K562 (cell line): ENCODE data around the gene EZH1. TPM values are rescaled to one million over a fixed set of nuclear protein-coding genes. Genes with fewer than 3 reads are reported as not detected.

Experiments
- ATF7 ChIP-seq: fragments of 450-650 bp; IDR thresholded peaks from 2 replicates; pipeline ENCODE4 v1.7.1; 2014; ENCODE audit warnings: mild to moderate bottlenecking, moderate library complexity
- GTF2B ChIP-seq: IDR thresholded peaks from 2 replicates; pipeline ENCODE4 v1.6.1; 2011; ENCODE audit not compliant: insufficient read length; ENCODE audit errors: extremely low read depth
- HDAC3 ChIP-seq: fragments of 450-650 bp; IDR thresholded peaks from 2 replicates; pipeline ENCODE4 v1.6.1; 2018; ENCODE audit warnings: borderline replicate concordance, mild to moderate bottlenecking, moderate library complexity; ENCODE audit not compliant: partially characterized antibody
- HNRNPH1 ChIP-seq: fragments of 200-400 bp; formaldehyde crosslinking; optimal IDR thresholded peaks from 2 replicates; pipeline ENCODE3; 2017; ENCODE audit warnings: low read depth, mild to moderate bottlenecking, low read length, moderate library complexity
- IRF9 ChIP-seq: fragments of 450-650 bp; IDR thresholded peaks from 2 replicates; pipeline ENCODE4 v1.6.1; 2016; ENCODE audit warnings: missing biosample characterization, missing genetic modification characterization
- MECOM ChIP-seq: fragments of 250-450 bp; sonication (Bioruptor Pico); IDR thresholded peaks from 2 replicates; pipeline ENCODE4 v1.8.0; 2022; ENCODE audit warnings: inconsistent platforms
- PURB ChIP-seq: sonication (generic); formaldehyde crosslinking; IDR thresholded peaks from 2 replicates; pipeline ENCODE4 v1.9.0; 2021; ENCODE audit warnings: low read depth, mild to moderate bottlenecking, missing genetic modification reagents
- RBM15 ChIP-seq: fragments of 200-400 bp; formaldehyde crosslinking; IDR thresholded peaks from 2 replicates; pipeline ENCODE4 v1.6.1; 2018; ENCODE audit warnings: mild to moderate bottlenecking, low read length, moderate library complexity; ENCODE audit not compliant: insufficient read depth
- RBM34 ChIP-seq: fragments of 200-400 bp; formaldehyde crosslinking; IDR thresholded peaks from 2 replicates; pipeline ENCODE4 v1.6.1; 2018; ENCODE audit warnings: low read length, borderline replicate concordance; ENCODE audit not compliant: insufficient read depth
- SP2 ChIP-seq: IDR thresholded peaks from 2 replicates; pipeline ENCODE4 v1.6.1; 2011; ENCODE audit warnings: mild to moderate bottlenecking, low read depth, low read length, moderate library complexity; ENCODE audit not compliant: poor library complexity, severe bottlenecking; ENCODE audit errors: extremely low read depth
- SPI1 ChIP-seq: IDR thresholded peaks from 2 replicates; pipeline ENCODE4 v1.6.1; 2011; ENCODE audit warnings: low read depth, low read length, control low read depth, borderline replicate concordance
- SRSF7 ChIP-seq: fragments of 200-400 bp; formaldehyde crosslinking; optimal IDR thresholded peaks from 2 replicates; pipeline ENCODE3; 2017; ENCODE audit warnings: mild to moderate bottlenecking, low read depth, low read length
- TCF7L2 ChIP-seq: fragments of 150-350 bp; IDR thresholded peaks from 2 replicates; pipeline ENCODE4 v1.6.1; 2016; ENCODE audit warnings: low read depth, mild to moderate bottlenecking, low read length, moderate library complexity
- ZBTB1 ChIP-seq: sonication (generic); formaldehyde crosslinking; IDR thresholded peaks from 2 replicates; pipeline ENCODE4 v1.8.1; 2023; ENCODE audit warnings: missing genetic modification reagents, low read depth, mild to moderate bottlenecking, borderline replicate concordance
- ZZZ3 ChIP-seq: fragments of 450-650 bp; IDR thresholded peaks from 2 replicates; pipeline ENCODE4 v1.6.1; 2016; ENCODE audit warnings: antibody characterized with exemption, mild to moderate bottlenecking, moderate library complexity
- polyA plus RNA-seq, 8 experiments: library from polyadenylated mRNA; depleted of rRNA in 4 of 8; stranded (reverse) in 5 of 8; unstranded in 3 of 8; fragments of >200 nt; fragmentation: Nextera tagmentation in 2 of 8; fragmentation: Illumina TruSeq in 1 of 8; extraction: Ambion mirVana in 2 of 8; extraction: Trizol in 1 of 8; gene quantifications; 2 replicates each; pipeline versions ENCODE4 v1.2.1 to v1.2.3, GENCODE V29; 2011 to 2014; ENCODE audit warnings: inconsistent platforms in 1 of 8, missing spikeins in 1 of 8
- total RNA-seq, 7 experiments: library from RNA; depleted of rRNA in 6 of 7; stranded (reverse); fragments of >200 nt in 6 of 7; fragmentation: Illumina TruSeq in 2 of 7; extraction: Trizol in 2 of 7; gene quantifications; 2 replicates each; pipeline versions ENCODE4 v1.2.1 to v1.2.3, GENCODE V29; 2011 to 2021; ENCODE audit warnings: low replicate concordance in 1 of 7
- TF ChIP-seq, protein P1 (sequence below), 2 experiments: IDR thresholded peaks; 2 replicates each; pipeline ENCODE4 v1.6.1; 2011; ENCODE audit warnings: borderline replicate concordance in 1 of 2, control low read depth in 1 of 2, low read depth in 1 of 2, low read length in 1 of 2, mild to moderate bottlenecking in 1 of 2, mixed read lengths in 1 of 2, moderate library complexity in 1 of 2; ENCODE audit not compliant: insufficient read depth in 1 of 2, insufficient read length in 1 of 2, poor library complexity in 1 of 2, severe bottlenecking in 1 of 2; ENCODE audit errors: extremely low read depth in 1 of 2
- TF ChIP-seq, protein P2 (sequence below): sonication (generic); formaldehyde crosslinking; IDR thresholded peaks from 2 replicates; pipeline ENCODE4 v1.8.1; 2023; ENCODE audit warnings: mild to moderate bottlenecking, missing genetic modification reagents
- TF ChIP-seq, protein P3 (sequence below): fragments of 450-650 bp; formaldehyde crosslinking; IDR thresholded peaks from 2 replicates; pipeline ENCODE4 v1.4.0; 2020; ENCODE audit warnings: mild to moderate bottlenecking, moderate library complexity

Gene EZH1
- total and polyA plus RNA-seq, 9 of the 15 experiments (the other 6 are each of a cell fraction or from before 2014, with no cell fraction given) = 8.6 to 40.8 (median 22.9) TPM

GRCh38 chr17:42779936-42780850 lies 35.4 kb upstream of the EZH1 start, which contains the start of gene WNK4 (continued):
- TF ChIP-seq IRF9 (tag) (no peak), HNRNPH1 (no peak), SPI1 (no peak), ZBTB1 (no peak), RBM34 (no peak), ZZZ3 (no peak), ATF7 (peak; percentile 79), SP2 (no peak), SRSF7 (no peak), GTF2B (no peak), TCF7L2 (no peak), RBM15 (no peak), MECOM (CRISPR knock-in tag) (no peak), PURB (CRISPR knock-in tag) (no peak), HDAC3 (no peak)
- TF ChIP-seq, protein P1, sequence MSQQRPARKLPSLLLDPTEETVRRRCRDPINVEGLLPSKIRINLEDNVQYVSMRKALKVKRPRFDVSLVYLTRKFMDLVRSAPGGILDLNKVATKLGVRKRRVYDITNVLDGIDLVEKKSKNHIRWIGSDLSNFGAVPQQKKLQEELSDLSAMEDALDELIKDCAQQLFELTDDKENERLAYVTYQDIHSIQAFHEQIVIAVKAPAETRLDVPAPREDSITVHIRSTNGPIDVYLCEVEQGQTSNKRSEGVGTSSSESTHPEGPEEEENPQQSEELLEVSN (IDR thresholded peaks at IDR 0.05; ENCODE audit: borderline replicate concordance in 1 of 2, extremely low read depth in 1 of 2, insufficient read depth in 1 of 2, insufficient read length in 1 of 2, low read depth in 1 of 2, low read length in 1 of 2, poor library complexity in 1 of 2, severe bottlenecking in 1 of 2) = no peak
- TF ChIP-seq, protein P2, sequence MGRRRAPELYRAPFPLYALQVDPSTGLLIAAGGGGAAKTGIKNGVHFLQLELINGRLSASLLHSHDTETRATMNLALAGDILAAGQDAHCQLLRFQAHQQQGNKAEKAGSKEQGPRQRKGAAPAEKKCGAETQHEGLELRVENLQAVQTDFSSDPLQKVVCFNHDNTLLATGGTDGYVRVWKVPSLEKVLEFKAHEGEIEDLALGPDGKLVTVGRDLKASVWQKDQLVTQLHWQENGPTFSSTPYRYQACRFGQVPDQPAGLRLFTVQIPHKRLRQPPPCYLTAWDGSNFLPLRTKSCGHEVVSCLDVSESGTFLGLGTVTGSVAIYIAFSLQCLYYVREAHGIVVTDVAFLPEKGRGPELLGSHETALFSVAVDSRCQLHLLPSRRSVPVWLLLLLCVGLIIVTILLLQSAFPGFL = no peak
- TF ChIP-seq, protein P3, sequence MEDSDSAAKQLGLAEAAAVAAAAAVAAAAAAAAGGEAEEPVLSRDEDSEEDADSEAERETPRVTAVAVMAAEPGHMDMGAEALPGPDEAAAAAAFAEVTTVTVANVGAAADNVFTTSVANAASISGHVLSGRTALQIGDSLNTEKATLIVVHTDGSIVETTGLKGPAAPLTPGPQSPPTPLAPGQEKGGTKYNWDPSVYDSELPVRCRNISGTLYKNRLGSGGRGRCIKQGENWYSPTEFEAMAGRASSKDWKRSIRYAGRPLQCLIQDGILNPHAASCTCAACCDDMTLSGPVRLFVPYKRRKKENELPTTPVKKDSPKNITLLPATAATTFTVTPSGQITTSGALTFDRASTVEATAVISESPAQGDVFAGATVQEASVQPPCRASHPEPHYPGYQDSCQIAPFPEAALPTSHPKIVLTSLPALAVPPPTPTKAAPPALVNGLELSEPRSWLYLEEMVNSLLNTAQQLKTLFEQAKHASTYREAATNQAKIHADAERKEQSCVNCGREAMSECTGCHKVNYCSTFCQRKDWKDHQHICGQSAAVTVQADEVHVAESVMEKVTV (CRISPR knock-in tag) = no peak
